GM12878 (cell line): ENCODE measurements around the gene RUVBL2. TPM values are rescaled to one million over a fixed set of nuclear protein-coding genes. Genes with fewer than 3 reads are reported as not detected.
A peak's percentile ranks its signal among the peaks of the same experiment; 100 is the strongest.

Source experiments
- ATAC-seq: fragments of 200-7000 bp; cut with Tn5 transposase; 3 replicates; pipeline ENCODE4 v1.9.1; 2020; ENCODE audit warnings: mild to moderate bottlenecking, moderate library complexity
- BruUV-seq: library from RNA; stranded (reverse); fragments of 400-500 nt; replicated peaks from 2 replicates; lab custom pipeline; 2021; lab: Mats Ljungman, UMichigan
- CTCF ChIA-PET: fragments of 300-600 bp; sonication (Branson Sonifier 250); formaldehyde crosslinking; extraction: SDS; loops from one replicate; lab custom pipeline; 2021; ENCODE audit warnings: inconsistent platforms; lab: Yijun Ruan, JAX
- POLR2A ChIA-PET: fragments of 350-600 bp; formaldehyde crosslinking; extraction: SDS; loops from one replicate; lab custom pipeline; 2021; ENCODE audit warnings: inconsistent platforms; lab: Charles Lee
- RAD21 ChIA-PET: fragments of 300-600 bp; sonication (Branson Sonifier 250); formaldehyde crosslinking; loops from one replicate; lab custom pipeline; 2023; ENCODE audit warnings: antibody characterized with exemption; ENCODE audit not compliant: unreplicated experiment; lab: Charles Lee
- SMC1A ChIA-PET: fragments of 300-600 bp; sonication (Branson Sonifier 250); formaldehyde crosslinking; loops from one replicate; lab custom pipeline; 2023; ENCODE audit not compliant: unreplicated experiment, uncharacterized antibody; lab: Charles Lee
- DNase-seq: peaks from one replicate; pipeline ENCODE4 v3.0.0-alpha.2; 2011; ENCODE audit warnings: low read depth, low spot score
- FAIRE-seq: peaks from 3 replicates; lab custom pipeline; 2011; peaks lifted over from hg19 to GRCh38; lab: Jason Lieb, UNC
- H2AFZ ChIP-seq: 2 replicates; pipeline ENCODE4 v1.6.0; 2011; ENCODE audit warnings: low read depth, low read length, control low read depth; ENCODE audit not compliant: control insufficient read depth
- H3K27ac ChIP-seq: 2 replicates; pipeline ENCODE4 v1.5.1; 2011; ENCODE audit warnings: control low read depth; ENCODE audit not compliant: control insufficient read depth, insufficient read depth
- H3K27me3 ChIP-seq, 2 experiments: replicated peaks in 1 of 2; 2 replicates each; pipeline versions ENCODE4 v1.6.0 to v1.6.1; 2011; ENCODE audit warnings: low read length in 1 of 2; ENCODE audit not compliant: control insufficient read depth in 2 of 2, insufficient read depth in 2 of 2
- H3K36me3 ChIP-seq, 2 experiments: 2 replicates each; pipeline ENCODE4 v1.5.1; 2011; ENCODE audit warnings: low read length in 1 of 2; ENCODE audit not compliant: control insufficient read depth in 2 of 2, insufficient read depth in 2 of 2
- H3K4me1 ChIP-seq: 2 replicates; pipeline ENCODE4 v1.6.1; 2011; ENCODE audit warnings: mild to moderate bottlenecking, low read length, moderate library complexity, mixed read lengths; ENCODE audit not compliant: control insufficient read depth, insufficient read depth
- H3K4me2 ChIP-seq: 2 replicates; pipeline ENCODE4 v1.6.0; 2011; ENCODE audit warnings: control low read depth; ENCODE audit not compliant: control insufficient read depth, insufficient read depth
- H3K4me3 ChIP-seq: fragments of 200-600 bp; sonication (generic); 2 replicates; pipeline ENCODE4 v1.5.1; 2016
- H3K79me2 ChIP-seq: 2 replicates; pipeline ENCODE4 v1.6.0; 2011; ENCODE audit warnings: low read length; ENCODE audit not compliant: control insufficient read depth, insufficient read depth
- H3K9ac ChIP-seq: 2 replicates; pipeline ENCODE4 v1.8.0; 2011; ENCODE audit warnings: low read length, control low read depth, mixed read lengths; ENCODE audit not compliant: control insufficient read depth, insufficient read depth
- H3K9me3 ChIP-seq: replicated peaks from 3 replicates; pipeline ENCODE4 v1.5.1; 2011; ENCODE audit warnings: mild to moderate bottlenecking, low read length; ENCODE audit not compliant: control insufficient read depth, insufficient read depth
- H4K20me1 ChIP-seq: 2 replicates; pipeline ENCODE4 v1.6.0; 2011; ENCODE audit not compliant: control insufficient read depth, insufficient read depth
- BHLHE40 ChIP-seq, 2 experiments: fragments of 450-650 bp in 1 of 2; IDR thresholded peaks; 2 replicates each; pipeline ENCODE4 v1.6.1; 2011 to 2017; ENCODE audit warnings: low read depth in 2 of 2, borderline replicate concordance in 1 of 2, improper control_type of control experiment in 1 of 2, low read length in 1 of 2, mild to moderate bottlenecking in 1 of 2
- EP300 ChIP-seq, 2 experiments: fragments of 150-350 bp in 1 of 2; IDR thresholded peaks; 2 replicates each; pipeline ENCODE4 v1.6.1; 2011 to 2012; ENCODE audit warnings: low read depth in 2 of 2, low read length in 2 of 2, borderline replicate concordance in 1 of 2, improper control_type of control experiment in 1 of 2, inconsistent platforms in 1 of 2; ENCODE audit not compliant: control insufficient read depth in 1 of 2
- IKZF2 ChIP-seq, 2 experiments: fragments of 450-650 bp; IDR thresholded peaks; 2 replicates each; pipeline ENCODE4 v1.6.1; 2017; ENCODE audit warnings: mild to moderate bottlenecking in 2 of 2, moderate library complexity in 2 of 2
- JUNB ChIP-seq: IDR thresholded peaks from 2 replicates; pipeline ENCODE4 v1.6.1; 2016; ENCODE audit warnings: antibody characterized with exemption, mild to moderate bottlenecking
- LARP7 ChIP-seq: fragments of 450-650 bp; IDR thresholded peaks from 2 replicates; pipeline ENCODE4 v1.6.1; 2017; ENCODE audit warnings: mild to moderate bottlenecking
- MTA3 ChIP-seq: IDR thresholded peaks from 2 replicates; pipeline ENCODE4 v1.6.1; 2012; ENCODE audit warnings: low read length, inconsistent platforms, borderline replicate concordance
- NBN ChIP-seq: fragments of 450-650 bp; IDR thresholded peaks from 2 replicates; pipeline ENCODE4 v1.6.1; 2016
- NR2C1 ChIP-seq: fragments of 450-650 bp; IDR thresholded peaks from 2 replicates; pipeline ENCODE4 v1.6.1; 2017; ENCODE audit warnings: antibody characterized with exemption, mild to moderate bottlenecking, moderate library complexity
- NRF1 ChIP-seq: conservative IDR thresholded peaks from 2 replicates; pipeline ENCODE4 v1.6.1; 2011; ENCODE audit warnings: mild to moderate bottlenecking, low read depth, low read length, improper control_type of control experiment
- PKNOX1 ChIP-seq: fragments of 450-650 bp; IDR thresholded peaks from 2 replicates; pipeline ENCODE4 v1.6.1; 2016; ENCODE audit warnings: mild to moderate bottlenecking
- RCOR1 ChIP-seq: conservative IDR thresholded peaks from 2 replicates; pipeline ENCODE4 v1.6.1; 2012; ENCODE audit warnings: low read depth, low read length, improper control_type of control experiment
- REST ChIP-seq: IDR thresholded peaks from 2 replicates; pipeline ENCODE4 v1.6.1; 2012; ENCODE audit warnings: mild to moderate bottlenecking, low read depth, low read length
- SMARCA5 ChIP-seq: fragments of 450-650 bp; IDR thresholded peaks from 2 replicates; pipeline ENCODE4 v1.6.1; 2017; ENCODE audit warnings: mild to moderate bottlenecking
- SREBF1 ChIP-seq: IDR thresholded peaks from 2 replicates; pipeline ENCODE4 v1.6.1; 2012; ENCODE audit warnings: mild to moderate bottlenecking, low read length
- TCF3 ChIP-seq: IDR thresholded peaks from 2 replicates; pipeline ENCODE4 v1.6.1; 2012; ENCODE audit warnings: low read depth, mild to moderate bottlenecking, low read length, borderline replicate concordance; ENCODE audit not compliant: insufficient read depth
- ZNF24 ChIP-seq: fragments of 450-650 bp; IDR thresholded peaks from 2 replicates; pipeline ENCODE4 v1.6.1; 2017; ENCODE audit warnings: antibody characterized with exemption, mild to moderate bottlenecking
- WGBS: methylation state at CpG from one replicate; pipeline ENCODE4 v1.1.6; 2016; ENCODE audit warnings: low lambda C conversion rate; ENCODE audit not compliant: insufficient replicate concordance, insufficient coverage; ENCODE audit errors: missing lambda C conversion rate; 5-methylcytosine and 5-hydroxymethylcytosine counted together
- in situ Hi-C: fragments of 300-500 bp; cut with MboI; formaldehyde crosslinking; loops from 9 replicates; pipeline ENCODE4 v1.14.3; 2018; ENCODE audit warnings: mixed read lengths
- intact Hi-C: fragments of 100-400 bp; cut with micrococcal nuclease; formaldehyde crosslinking; loops from one replicate; pipeline ENCODE4 v1.14.2; 2022; ENCODE audit not compliant: unreplicated experiment
- polyA plus RNA-seq, 11 experiments: library from polyadenylated mRNA; depleted of rRNA in 4 of 11; unstranded in 6 of 11; stranded (reverse) in 5 of 11; fragments of >200 nt; fragmentation: Nextera tagmentation in 4 of 11; fragmentation: Illumina TruSeq in 1 of 11; extraction: Ambion mirVana in 4 of 11; extraction: Trizol in 1 of 11; gene quantifications; 1 replicate in 1 of 11; 2 replicates in 10 of 11; pipeline versions ENCODE4 v1.2.1 to v1.2.3, GENCODE V29; 2011 to 2016; ENCODE audit warnings: inconsistent platforms in 2 of 11, missing spikeins in 2 of 11, low read depth in 1 of 11
- total RNA-seq, 4 experiments: library from RNA; depleted of rRNA in 3 of 4; stranded (reverse); fragments of >200 nt in 3 of 4; fragmentation: Illumina TruSeq in 1 of 4; extraction: Trizol in 1 of 4; gene quantifications; 2 replicates each; pipeline versions ENCODE4 v1.2.1 to v1.2.3, GENCODE V29; 2013 to 2021
- TF ChIP-seq, protein P1 (sequence below): fragments of 450-650 bp; IDR thresholded peaks from 2 replicates; pipeline ENCODE4 v1.6.1; 2017; ENCODE audit warnings: antibody characterized with exemption, mild to moderate bottlenecking, moderate library complexity

The RUVBL2 gene
- total and polyA plus RNA-seq, 10 of the 15 experiments (the other 5 are each of a cell fraction or from before 2014, with no cell fraction given) = 33.8 to 224 (median 125) TPM

- DNase-seq (no peak), FAIRE-seq (no peak), ATAC-seq (no peak)
- no peaks in the 10 kb centered on the region for H3K9me3 ChIP-seq
- in situ Hi-C loops = no loop called here
- H3K27ac ChIP-seq = no peak overlapping the region
- WGBS = 96% methylated on average over 22 of the region's 22 CpGs
- H3K79me2 ChIP-seq = no peaks in the 10 kb centered on the region
- BruUV-seq = no TSS peak
- ChIA-PET RAD21 (no interaction called here), CTCF (interaction anchor here (3.2 kb wide), 1 partner anchor 8 kb away, joined by 16 read pairs; no protein-coding TSS in a partner anchor), SMC1A (no interaction called here), POLR2A (interaction anchor here (1.0 kb wide), 1 partner anchor 13 kb away, joined by 3 read pairs; the partner anchor contains the start of genes GYS1 and RUVBL2)
- peaks cover 21 to 28% of the 10 kb centered on the region in 2 experiments for H3K36me3 ChIP-seq
- no peaks in the 10 kb centered on the region for H3K4me1 ChIP-seq
- no peak overlapping the region for H2AFZ ChIP-seq
- H4K20me1 ChIP-seq = no peaks in the 10 kb centered on the region
- no peak overlapping the region for H3K9ac ChIP-seq
- H3K4me2 ChIP-seq = no peak overlapping the region
- H3K27me3 ChIP-seq = no peaks in the 10 kb centered on the region
- no peak overlapping the region for H3K4me3 ChIP-seq
- intact Hi-C loops = no loop called here
- TF ChIP-seq NR2C1 (no peak), TCF3 (peak; percentile 72; the same call in 1 of the 2 replicates), IKZF2 (IDR thresholded peaks at IDR 0.05) (no peak), SMARCA5 (no peak), EP300 (IDR thresholded peaks at IDR 0.05; ENCODE audit: borderline replicate concordance in 1 of 2, control insufficient read depth in 1 of 2, low read depth in 2 of 2, low read length in 2 of 2) (no peak), MTA3 (no peak), JUNB (no peak), REST (no peak), RCOR1 (no peak), NRF1 (no peak), BHLHE40 (IDR thresholded peaks at IDR 0.05; ENCODE audit: borderline replicate concordance in 1 of 2, low read depth in 2 of 2, low read length in 1 of 2) (no peak), ZNF24 (no peak), LARP7 (no peak), PKNOX1 (no peak), NBN (no peak), SREBF1 (no peak)
- TF ChIP-seq, protein P1, sequence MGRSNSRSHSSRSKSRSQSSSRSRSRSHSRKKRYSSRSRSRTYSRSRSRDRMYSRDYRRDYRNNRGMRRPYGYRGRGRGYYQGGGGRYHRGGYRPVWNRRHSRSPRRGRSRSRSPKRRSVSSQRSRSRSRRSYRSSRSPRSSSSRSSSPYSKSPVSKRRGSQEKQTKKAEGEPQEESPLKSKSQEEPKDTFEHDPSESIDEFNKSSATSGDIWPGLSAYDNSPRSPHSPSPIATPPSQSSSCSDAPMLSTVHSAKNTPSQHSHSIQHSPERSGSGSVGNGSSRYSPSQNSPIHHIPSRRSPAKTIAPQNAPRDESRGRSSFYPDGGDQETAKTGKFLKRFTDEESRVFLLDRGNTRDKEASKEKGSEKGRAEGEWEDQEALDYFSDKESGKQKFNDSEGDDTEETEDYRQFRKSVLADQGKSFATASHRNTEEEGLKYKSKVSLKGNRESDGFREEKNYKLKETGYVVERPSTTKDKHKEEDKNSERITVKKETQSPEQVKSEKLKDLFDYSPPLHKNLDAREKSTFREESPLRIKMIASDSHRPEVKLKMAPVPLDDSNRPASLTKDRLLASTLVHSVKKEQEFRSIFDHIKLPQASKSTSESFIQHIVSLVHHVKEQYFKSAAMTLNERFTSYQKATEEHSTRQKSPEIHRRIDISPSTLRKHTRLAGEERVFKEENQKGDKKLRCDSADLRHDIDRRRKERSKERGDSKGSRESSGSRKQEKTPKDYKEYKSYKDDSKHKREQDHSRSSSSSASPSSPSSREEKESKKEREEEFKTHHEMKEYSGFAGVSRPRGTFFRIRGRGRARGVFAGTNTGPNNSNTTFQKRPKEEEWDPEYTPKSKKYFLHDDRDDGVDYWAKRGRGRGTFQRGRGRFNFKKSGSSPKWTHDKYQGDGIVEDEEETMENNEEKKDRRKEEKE = no peak
Measured at GRCh38 chr19:49006905-49007304, 13.2 kb downstream of the RUVBL2 start.
